ENCODE results near the gene EEPD1. TPM values are rescaled to one million over a fixed set of nuclear protein-coding genes. Genes with fewer than 3 reads are reported as not detected.
"Not testable (repeated sequence)": the region's sequence is repeated elsewhere in the genome, so short reads cannot be mapped to it uniquely, and the experiment has no call there.

Gene EEPD1
- total RNA-seq, 3 donors from 2014 or later, result 0.63 to 1.4 (median 1.3) TPM

- no peak for DNase-seq
- H3K4me1 Mint-ChIP-seq (ENCODE audit: low read depth), result no peaks in the 10 kb centered on the region
- ATAC-seq, result no peak
- H3K27me3 Mint-ChIP-seq (ENCODE audit: low read depth), result no peaks in the 10 kb centered on the region
- no peaks in the 10 kb centered on the region for H3K9me3 Mint-ChIP-seq
- no peak overlapping the region for H3K4me3 Mint-ChIP-seq
- no peaks in the 10 kb centered on the region for H3K36me3 Mint-ChIP-seq (ENCODE audit: insufficient read depth)
These were observed 92.7 kb downstream of the EEPD1 start for GRCh38 chr7:36245684-36246299.

GRCh38 chr7:36249091-36249490 lies 96.0 kb downstream of the EEPD1 start:
- H3K36me3 Mint-ChIP-seq (ENCODE audit: insufficient read depth), result peaks cover under 1% of the 10 kb centered on the region
- DNase-seq (no peak), ATAC-seq (no peak)
- H3K27me3 Mint-ChIP-seq (ENCODE audit: low read depth), result no peaks in the 10 kb centered on the region
- H3K4me1 Mint-ChIP-seq (ENCODE audit: low read depth), result no peaks in the 10 kb centered on the region
- peaks cover 13% of the 10 kb centered on the region for H3K9me3 Mint-ChIP-seq
- H3K4me3 Mint-ChIP-seq, result no peak overlapping the region

GRCh38 chr7:36253699-36254098 lies 100.6 kb downstream of the EEPD1 start:
- no peaks in the 10 kb centered on the region for H3K27me3 Mint-ChIP-seq (ENCODE audit: low read depth)
- no peak for DNase-seq
- no peak overlapping the region for H3K4me3 Mint-ChIP-seq
- peaks cover 33% of the 10 kb centered on the region for H3K9me3 Mint-ChIP-seq
- no peaks in the 10 kb centered on the region for H3K4me1 Mint-ChIP-seq (ENCODE audit: low read depth)
- ATAC-seq, result no peak
- peaks cover 11% of the 10 kb centered on the region for H3K36me3 Mint-ChIP-seq (ENCODE audit: insufficient read depth)

GRCh38 chr7:36258510-36259259 lies 105.6 kb downstream of the EEPD1 start:
- H3K27me3 Mint-ChIP-seq (ENCODE audit: low read depth); ATAC-seq; DNase-seq; H3K4me3 Mint-ChIP-seq: not testable (repeated sequence)
- peaks cover 24% of the 10 kb centered on the region for H3K9me3 Mint-ChIP-seq
- peaks cover 17% of the 10 kb centered on the region for H3K4me1 Mint-ChIP-seq (ENCODE audit: low read depth)
- peaks cover 11% of the 10 kb centered on the region for H3K36me3 Mint-ChIP-seq (ENCODE audit: insufficient read depth)

GRCh38 chr7:36260481-36260880 lies 107.4 kb downstream of the EEPD1 start:
- ATAC-seq, result no peak
- peaks cover 7% of the 10 kb centered on the region for H3K36me3 Mint-ChIP-seq (ENCODE audit: insufficient read depth)
- peaks cover 22% of the 10 kb centered on the region for H3K4me1 Mint-ChIP-seq (ENCODE audit: low read depth)
- H3K9me3 Mint-ChIP-seq, result peaks cover 16% of the 10 kb centered on the region
- no peak for DNase-seq
- no peak overlapping the region for H3K4me3 Mint-ChIP-seq
- H3K27me3 Mint-ChIP-seq (ENCODE audit: low read depth), result peaks cover 1% of the 10 kb centered on the region

GRCh38 chr7:36261019-36261754 lies 108.1 kb downstream of the EEPD1 start:
- no peak overlapping the region for H3K4me3 Mint-ChIP-seq
- no peak for DNase-seq
- H3K36me3 Mint-ChIP-seq (ENCODE audit: insufficient read depth), result peaks cover 4% of the 10 kb centered on the region

GRCh38 chr7:36262309-36263094 lies 109.4 kb downstream of the EEPD1 start:
- Mint-ChIP-seq H3K27me3 (ENCODE audit: low read depth) (peaks cover 1% of the 10 kb centered on the region), H3K9me3 (peaks cover under 1% of the 10 kb centered on the region), H3K4me1 (ENCODE audit: low read depth) (peaks cover 25% of the 10 kb centered on the region), H3K4me3 (no peak overlapping the region), H3K36me3 (ENCODE audit: insufficient read depth) (no peaks in the 10 kb centered on the region)
- ATAC-seq, result no peak
- DNase-seq, result no peak

More at GRCh38 chr7:36261019-36261754, 108.1 kb downstream of the EEPD1 start:
- H3K9me3 Mint-ChIP-seq, result peaks cover 9% of the 10 kb centered on the region
- H3K27me3 Mint-ChIP-seq (ENCODE audit: low read depth), result peaks cover 1% of the 10 kb centered on the region
- H3K4me1 Mint-ChIP-seq (ENCODE audit: low read depth), result peaks cover 25% of the 10 kb centered on the region
- no peak for ATAC-seq

GRCh38 chr7:36263095-36263484 lies 110.0 kb downstream of the EEPD1 start:
- Mint-ChIP-seq H3K4me3 (no peak overlapping the region), H3K36me3 (ENCODE audit: insufficient read depth) (no peaks in the 10 kb centered on the region), H3K9me3 (no peaks in the 10 kb centered on the region), H3K4me1 (ENCODE audit: low read depth) (peaks cover 25% of the 10 kb centered on the region), H3K27me3 (ENCODE audit: low read depth) (peaks cover 1% of the 10 kb centered on the region)
- ATAC-seq (no peak), DNase-seq (no peak)

GRCh38 chr7:36264123-36264801 lies 111.2 kb downstream of the EEPD1 start:
- no peak for ATAC-seq
- no peak for DNase-seq
- Mint-ChIP-seq H3K9me3 (no peaks in the 10 kb centered on the region), H3K36me3 (ENCODE audit: insufficient read depth) (no peaks in the 10 kb centered on the region), H3K27me3 (ENCODE audit: low read depth) (peaks cover 1% of the 10 kb centered on the region), H3K4me1 (ENCODE audit: low read depth) (peaks cover 25% of the 10 kb centered on the region), H3K4me3 (no peak overlapping the region)

- no peak overlapping the region for H3K4me3 Mint-ChIP-seq
- ATAC-seq (no peak), DNase-seq (no peak)
These were observed 112.0 kb downstream of the EEPD1 start for GRCh38 chr7:36264913-36265516.

GRCh38 chr7:36265680-36266079 lies 112.6 kb downstream of the EEPD1 start:
- peaks cover 25% of the 10 kb centered on the region for H3K4me1 Mint-ChIP-seq (ENCODE audit: low read depth)
- H3K9me3 Mint-ChIP-seq, result no peaks in the 10 kb centered on the region
- ATAC-seq, result no peak
- no peak for DNase-seq
- peaks cover 1% of the 10 kb centered on the region for H3K27me3 Mint-ChIP-seq (ENCODE audit: low read depth)
- no peaks in the 10 kb centered on the region for H3K36me3 Mint-ChIP-seq (ENCODE audit: insufficient read depth)
- H3K4me3 Mint-ChIP-seq, result no peak overlapping the region

More at GRCh38 chr7:36264913-36265516, 112.0 kb downstream of the EEPD1 start:
- H3K36me3 Mint-ChIP-seq (ENCODE audit: insufficient read depth), result no peaks in the 10 kb centered on the region
- peaks cover 1% of the 10 kb centered on the region for H3K27me3 Mint-ChIP-seq (ENCODE audit: low read depth)
- no peaks in the 10 kb centered on the region for H3K9me3 Mint-ChIP-seq
- H3K4me1 Mint-ChIP-seq (ENCODE audit: low read depth), result peaks cover 25% of the 10 kb centered on the region

GRCh38 chr7:36266190-36266589 lies 113.1 kb downstream of the EEPD1 start:
- Mint-ChIP-seq H3K36me3 (ENCODE audit: insufficient read depth) (no peaks in the 10 kb centered on the region), H3K4me3 (no peak overlapping the region)
- ATAC-seq, result no peak

GRCh38 chr7:36266683-36267082 lies 113.6 kb downstream of the EEPD1 start:
- Mint-ChIP-seq H3K4me1 (ENCODE audit: low read depth) (peaks cover 15% of the 10 kb centered on the region), H3K36me3 (ENCODE audit: insufficient read depth) (no peaks in the 10 kb centered on the region), H3K27me3 (ENCODE audit: low read depth) (peaks cover 1% of the 10 kb centered on the region), H3K9me3 (no peaks in the 10 kb centered on the region), H3K4me3 (no peak overlapping the region)
- ATAC-seq, result no peak
- DNase-seq, result no peak

More at GRCh38 chr7:36266190-36266589, 113.1 kb downstream of the EEPD1 start:
- Mint-ChIP-seq H3K9me3 (no peaks in the 10 kb centered on the region), H3K27me3 (ENCODE audit: low read depth) (peaks cover 1% of the 10 kb centered on the region), H3K4me1 (ENCODE audit: low read depth) (peaks cover 20% of the 10 kb centered on the region)
- DNase-seq, result no peak

Data from activated T-cell treated with anti-CD3 and anti-CD28 coated beads, Interleukin-2, amount 50 U/mL, for 4 hours (primary cell).